Caco-2 (cell line): Measurements from ENCODE around the gene EFNA2. TPM values are rescaled to one million over a fixed set of nuclear protein-coding genes. Genes with fewer than 3 reads are reported as not detected.
A peak's percentile ranks its signal among the peaks of the same experiment; 100 is the strongest.

Experiments
- BruUV-seq: library from RNA; stranded (reverse); fragments of 400-500 nt; replicated peaks from 2 replicates; lab custom pipeline; 2021; lab: Mats Ljungman, UMichigan
- CTCF ChIA-PET: fragments of 300-600 bp; sonication (Branson Sonifier 250); formaldehyde crosslinking; loops from one replicate; lab custom pipeline; 2022; ENCODE audit warnings: antibody characterized with exemption; lab: Charles Lee
- POLR2A ChIA-PET: fragments of 300-600 bp; sonication (Branson Sonifier 250); formaldehyde crosslinking; loops from one replicate; lab custom pipeline; 2022; ENCODE audit warnings: antibody characterized with exemption; lab: Charles Lee
- DNase-seq, 2 experiments: peaks; one replicate each; pipeline versions ENCODE4 v3.0.0 to v3.0.0-alpha.2; 2020 to 2022
- H3K27me3 ChIP-seq: replicated peaks from 2 replicates; pipeline ENCODE4 v1.6.0; 2011; ENCODE audit warnings: low read length; ENCODE audit not compliant: control insufficient read depth, insufficient read depth
- H3K36me3 ChIP-seq: 2 replicates; pipeline ENCODE4 v1.5.1; 2011; ENCODE audit warnings: low read length; ENCODE audit not compliant: control insufficient read depth, insufficient read depth
- H3K4me1 ChIP-seq: fragments of 250-450 bp; sonication (Bioruptor Pico); 2 replicates; pipeline ENCODE4 v1.5.1; 2020; ENCODE audit warnings: mild to moderate bottlenecking
- H3K4me3 ChIP-seq: 2 replicates; pipeline ENCODE4 v1.5.1; 2011; ENCODE audit warnings: low read depth, mild to moderate bottlenecking, control low read depth, low read length
- H3K9me3 ChIP-seq: fragments of 250-450 bp; sonication (Bioruptor Pico); 2 replicates; pipeline ENCODE4 v1.5.1; 2020; ENCODE audit warnings: mild to moderate bottlenecking, moderate library complexity
- H3K27ac Mint-ChIP-seq: one replicate; pipeline ENCODE4 v1.8.0; 2022; ENCODE audit warnings: mixed read lengths; ENCODE audit not compliant: unreplicated experiment
- H3K27me3 Mint-ChIP-seq: one replicate; pipeline ENCODE4 v1.8.0; 2022; ENCODE audit warnings: mixed read lengths; ENCODE audit not compliant: insufficient read depth, unreplicated experiment
- H3K36me3 Mint-ChIP-seq: one replicate; pipeline ENCODE4 v1.8.0; 2022; ENCODE audit warnings: mild to moderate bottlenecking, mixed read lengths; ENCODE audit not compliant: insufficient read depth, unreplicated experiment
- H3K4me1 Mint-ChIP-seq: one replicate; pipeline ENCODE4 v1.8.0; 2022; ENCODE audit warnings: low read depth, mixed read lengths; ENCODE audit not compliant: unreplicated experiment
- H3K4me3 Mint-ChIP-seq: one replicate; pipeline ENCODE4 v1.8.0; 2022; ENCODE audit warnings: mild to moderate bottlenecking, moderate library complexity, mixed read lengths; ENCODE audit not compliant: unreplicated experiment
- H3K9me3 Mint-ChIP-seq: one replicate; pipeline ENCODE4 v1.8.0; 2022; ENCODE audit warnings: mixed read lengths; ENCODE audit not compliant: unreplicated experiment
- CTCF ChIP-seq, 2 experiments: fragments of 200-600 bp in 1 of 2; IDR thresholded peaks; 1 replicate in 1 of 2; 2 replicates in 1 of 2; pipeline versions ENCODE4 v1.5.1 to v1.8.0; 2011 to 2022; ENCODE audit warnings: antibody characterized with exemption in 1 of 2, control low read depth in 1 of 2, inconsistent platforms in 1 of 2, low read depth in 1 of 2, low read length in 1 of 2, mild to moderate bottlenecking in 1 of 2, moderate library complexity in 1 of 2; ENCODE audit not compliant: insufficient read depth in 1 of 2, severe bottlenecking in 1 of 2, unreplicated experiment in 1 of 2
- intact Hi-C: fragments of 100-400 bp; cut with micrococcal nuclease; formaldehyde crosslinking; loops from one replicate; pipeline ENCODE4 v1.10.0; 2022; ENCODE audit not compliant: unreplicated experiment
- total RNA-seq: library from RNA; stranded (reverse); gene quantifications from 2 replicates; pipeline ENCODE4 v1.2.3, GENCODE V29; 2022

The EFNA2 gene
- total RNA-seq, 1 experiment from 2014 or later = 18.6 TPM

GRCh38 chr19:1291761-1292418 lies 6.2 kb downstream of the EFNA2 start:
- no peaks in the 10 kb centered on the region for H3K36me3 Mint-ChIP-seq
- H3K4me3 Mint-ChIP-seq = no peak overlapping the region
- TF ChIP-seq CTCF (IDR thresholded peaks at IDR 0.05; ENCODE audit: insufficient read depth in 1 of 2, low read depth in 1 of 2, low read length in 1 of 2, severe bottlenecking in 1 of 2, unreplicated experiment in 1 of 2) = no peak
- H3K4me1 Mint-ChIP-seq = no peaks in the 10 kb centered on the region
- H3K27ac Mint-ChIP-seq = peak overlapping the region; percentile 3
- H3K27me3 Mint-ChIP-seq = no peaks in the 10 kb centered on the region
- Histone ChIP-seq H3K9me3 (no peaks in the 10 kb centered on the region), H3K4me3 (no peak overlapping the region), H3K4me1 (peaks cover 28% of the 10 kb centered on the region), H3K36me3 (no peaks in the 10 kb centered on the region), H3K27me3 (no peaks in the 10 kb centered on the region)
- BruUV-seq = no TSS peak
- ChIA-PET POLR2A (no interaction called here), CTCF (interaction anchor here (0.6 kb wide), 1 partner anchor 312 kb away, joined by 3 read pairs; no protein-coding TSS in a partner anchor)
- DNase-seq = peak; percentile 53 to 64
- no peaks in the 10 kb centered on the region for H3K9me3 Mint-ChIP-seq
- intact Hi-C loops = loop anchor here (10.0 kb wide), 1 partner anchor 1253 kb away; no protein-coding TSS in a partner anchor

GRCh38 chr19:1292419-1293151 lies 6.9 kb downstream of the EFNA2 start:
- peaks cover 21% of the 10 kb centered on the region for H3K4me1 ChIP-seq
- H3K4me1 Mint-ChIP-seq = no peaks in the 10 kb centered on the region
- no peaks in the 10 kb centered on the region for H3K9me3 ChIP-seq
- CTCF ChIA-PET = no interaction called here
- H3K4me3 Mint-ChIP-seq = no peak overlapping the region
- H3K36me3 ChIP-seq = no peaks in the 10 kb centered on the region
- BruUV-seq = no TSS peak
- no peak for TF ChIP-seq CTCF (IDR thresholded peaks at IDR 0.05; ENCODE audit: insufficient read depth in 1 of 2, low read depth in 1 of 2, low read length in 1 of 2, severe bottlenecking in 1 of 2, unreplicated experiment in 1 of 2)
- peaks cover 6% of the 10 kb centered on the region for H3K36me3 Mint-ChIP-seq
- H3K27me3 ChIP-seq = no peaks in the 10 kb centered on the region
- H3K9me3 Mint-ChIP-seq = no peaks in the 10 kb centered on the region
- H3K27me3 Mint-ChIP-seq = no peaks in the 10 kb centered on the region
- peak overlapping the region; percentile 3 for H3K27ac Mint-ChIP-seq
- no peak for DNase-seq
- no peak overlapping the region for H3K4me3 ChIP-seq
- POLR2A ChIA-PET = no interaction called here
- intact Hi-C loops = loop anchor here (10.0 kb wide), 1 partner anchor 1252 kb away; no protein-coding TSS in a partner anchor

- ChIA-PET CTCF (no interaction called here), POLR2A (no interaction called here)
- Mint-ChIP-seq H3K27ac (no peak overlapping the region), H3K4me3 (no peak overlapping the region), H3K4me1 (no peaks in the 10 kb centered on the region), H3K27me3 (no peaks in the 10 kb centered on the region), H3K9me3 (no peaks in the 10 kb centered on the region), H3K36me3 (peaks cover 6% of the 10 kb centered on the region)
- H3K4me1 ChIP-seq = peaks cover 17% of the 10 kb centered on the region
- BruUV-seq = no TSS peak
- no peak for TF ChIP-seq CTCF (IDR thresholded peaks at IDR 0.05; ENCODE audit: insufficient read depth in 1 of 2, low read depth in 1 of 2, low read length in 1 of 2, severe bottlenecking in 1 of 2, unreplicated experiment in 1 of 2)
- no peaks in the 10 kb centered on the region for H3K9me3 ChIP-seq
- H3K36me3 ChIP-seq = no peaks in the 10 kb centered on the region
- H3K4me3 ChIP-seq = no peak overlapping the region
- no peaks in the 10 kb centered on the region for H3K27me3 ChIP-seq
- intact Hi-C loops = loop anchor here (10.0 kb wide), 1 partner anchor 1251 kb away; no protein-coding TSS in a partner anchor
- no peak for DNase-seq
Observed at GRCh38 chr19:1293782-1294604, 8.3 kb downstream of the EFNA2 start.
